GM12873 (cell line): ENCODE measurements around the gene RFX2.

Experiments used
- TF ChIP-seq, protein P1 (sequence below): IDR thresholded peaks from 2 replicates; pipeline ENCODE4 v1.5.1; 2012; ENCODE audit warnings: low read depth, mild to moderate bottlenecking, moderate library complexity, low read length, control low read depth; ENCODE audit not compliant: insufficient read depth; ENCODE audit errors: missing control alignments

Gene RFX2

DNA sequence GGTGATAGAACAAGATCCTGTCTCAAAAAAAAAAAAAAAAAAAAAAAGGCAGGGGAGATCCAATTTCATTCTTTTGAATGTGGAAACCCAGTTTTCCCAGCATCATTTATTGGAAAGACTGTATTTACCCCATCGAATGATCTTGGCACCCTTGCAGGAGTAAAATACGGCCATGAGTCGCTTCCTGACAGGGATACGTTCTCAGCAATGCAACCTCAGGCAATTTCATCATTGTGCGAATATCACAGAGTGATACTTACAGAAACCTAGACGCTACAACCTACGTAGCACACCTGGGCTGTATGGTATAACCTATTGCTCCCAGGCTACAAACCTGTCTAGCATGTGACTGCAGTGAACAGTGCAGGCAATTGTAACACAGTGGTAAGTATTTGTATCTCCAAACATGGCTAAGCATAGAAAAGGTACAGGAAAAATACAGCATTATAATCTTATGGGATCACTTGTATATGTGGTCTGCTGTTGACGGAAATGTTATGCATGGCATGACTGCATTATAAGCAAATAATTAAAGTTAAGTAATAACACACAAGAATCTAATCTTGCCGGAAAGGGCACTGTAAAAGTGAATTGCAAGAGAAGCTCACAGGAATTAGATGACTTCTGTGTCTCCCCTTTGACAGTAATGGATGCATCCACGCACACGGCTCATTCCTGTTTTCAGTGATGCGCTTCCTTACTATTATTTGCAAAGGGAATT lies 24.1 kb downstream of the RFX2 start:
- TF ChIP-seq, protein P1, sequence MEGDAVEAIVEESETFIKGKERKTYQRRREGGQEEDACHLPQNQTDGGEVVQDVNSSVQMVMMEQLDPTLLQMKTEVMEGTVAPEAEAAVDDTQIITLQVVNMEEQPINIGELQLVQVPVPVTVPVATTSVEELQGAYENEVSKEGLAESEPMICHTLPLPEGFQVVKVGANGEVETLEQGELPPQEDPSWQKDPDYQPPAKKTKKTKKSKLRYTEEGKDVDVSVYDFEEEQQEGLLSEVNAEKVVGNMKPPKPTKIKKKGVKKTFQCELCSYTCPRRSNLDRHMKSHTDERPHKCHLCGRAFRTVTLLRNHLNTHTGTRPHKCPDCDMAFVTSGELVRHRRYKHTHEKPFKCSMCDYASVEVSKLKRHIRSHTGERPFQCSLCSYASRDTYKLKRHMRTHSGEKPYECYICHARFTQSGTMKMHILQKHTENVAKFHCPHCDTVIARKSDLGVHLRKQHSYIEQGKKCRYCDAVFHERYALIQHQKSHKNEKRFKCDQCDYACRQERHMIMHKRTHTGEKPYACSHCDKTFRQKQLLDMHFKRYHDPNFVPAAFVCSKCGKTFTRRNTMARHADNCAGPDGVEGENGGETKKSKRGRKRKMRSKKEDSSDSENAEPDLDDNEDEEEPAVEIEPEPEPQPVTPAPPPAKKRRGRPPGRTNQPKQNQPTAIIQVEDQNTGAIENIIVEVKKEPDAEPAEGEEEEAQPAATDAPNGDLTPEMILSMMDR = no peak

DNA sequence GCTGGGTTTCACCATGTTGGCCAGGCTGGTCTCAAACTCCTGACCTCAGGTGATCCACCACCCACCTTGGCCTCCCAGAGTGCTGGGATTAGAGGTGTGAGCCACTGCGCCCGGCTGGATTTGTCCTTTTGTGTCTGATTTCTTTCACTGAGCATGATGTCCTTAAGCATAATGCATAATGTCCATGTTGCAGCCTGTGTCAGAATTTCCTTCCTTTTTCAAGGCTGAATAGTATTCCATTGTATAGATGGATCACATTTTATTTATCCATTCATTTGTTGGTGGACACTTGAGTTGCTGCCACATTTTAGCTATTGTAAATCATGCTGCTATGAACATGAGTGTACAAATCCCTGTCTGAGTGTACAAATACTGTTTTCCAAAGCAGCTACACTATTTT lies 25.5 kb downstream of the RFX2 start:
- TF ChIP-seq, protein P1 = no peak

DNA sequence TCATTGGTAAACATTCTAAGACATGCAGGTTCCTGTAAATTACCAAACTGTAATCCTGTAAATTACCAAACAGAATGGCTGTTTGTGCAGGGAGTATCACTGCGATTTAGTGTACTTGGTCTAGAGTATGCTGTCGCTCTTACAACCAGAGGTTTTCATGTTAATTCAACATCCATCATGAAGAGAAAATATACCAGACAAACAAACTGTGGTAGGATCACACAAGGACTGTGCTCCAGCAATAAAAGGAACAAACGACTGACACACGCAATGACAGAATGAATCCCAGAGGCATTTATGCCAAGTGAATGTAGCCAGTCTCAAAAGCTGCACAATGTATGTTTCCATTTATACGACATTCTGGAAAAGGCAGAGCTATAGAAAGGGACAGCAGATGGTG lies 31.2 kb downstream of the RFX2 start:
- TF ChIP-seq, protein P1 = no peak

DNA sequence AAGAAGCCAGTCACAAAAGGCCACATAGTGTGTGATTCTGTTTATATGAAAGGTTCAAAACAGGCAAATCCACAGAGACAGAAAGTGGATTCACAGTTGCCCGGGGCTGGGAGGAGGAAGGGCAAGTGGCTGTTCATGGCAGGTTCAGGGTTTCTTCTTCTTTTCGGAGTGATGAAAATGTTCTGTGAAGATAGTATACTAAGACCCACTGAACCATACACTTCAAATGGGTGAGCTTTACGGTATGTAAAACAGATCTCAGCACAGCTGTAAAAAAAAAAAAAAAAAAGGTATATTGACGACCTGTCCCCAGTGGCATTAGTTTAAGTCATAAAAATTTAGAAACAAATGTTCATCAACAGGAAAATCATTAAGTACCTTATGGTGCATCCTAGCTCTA lies 32.2 kb downstream of the RFX2 start:
- TF ChIP-seq, protein P1 = no peak

DNA sequence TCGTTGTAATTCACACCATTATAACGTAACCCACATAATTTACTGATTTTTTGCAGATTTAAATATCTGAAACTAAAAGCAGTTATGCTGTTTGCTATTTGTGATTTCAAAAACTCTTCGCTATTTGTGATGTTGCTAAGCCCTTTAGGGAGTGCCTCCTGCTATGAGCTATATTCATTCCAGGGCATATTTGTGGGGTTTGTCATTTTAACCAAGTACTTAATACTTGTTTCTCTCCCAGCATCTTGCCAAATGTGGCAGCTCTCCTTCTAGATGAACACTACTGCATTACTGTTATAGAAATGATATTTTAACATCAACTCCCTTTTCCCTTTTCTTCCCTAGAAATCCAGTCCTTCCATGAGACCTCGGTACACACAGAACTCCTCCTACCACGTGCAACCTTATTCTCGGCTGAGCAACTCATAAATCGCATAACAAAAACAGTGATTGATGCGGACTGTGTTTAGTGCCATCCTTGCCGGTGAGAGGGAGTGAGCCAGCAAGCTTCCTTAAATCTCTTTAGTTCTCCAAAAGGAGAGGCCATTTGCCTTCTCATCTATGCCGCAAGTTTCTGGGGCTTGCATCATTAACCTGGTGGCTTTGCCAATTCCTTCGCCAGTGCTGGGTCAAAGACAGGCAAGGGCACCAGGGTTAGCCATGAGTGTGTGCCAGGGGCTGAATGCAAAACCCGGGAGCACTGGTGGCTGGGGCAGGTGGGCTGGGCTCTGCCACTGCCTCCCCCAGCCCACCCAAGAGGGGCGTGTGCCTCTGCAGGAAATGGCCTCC lies 33.4 kb downstream of the RFX2 start:
- TF ChIP-seq, protein P1 = no peak

DNA sequence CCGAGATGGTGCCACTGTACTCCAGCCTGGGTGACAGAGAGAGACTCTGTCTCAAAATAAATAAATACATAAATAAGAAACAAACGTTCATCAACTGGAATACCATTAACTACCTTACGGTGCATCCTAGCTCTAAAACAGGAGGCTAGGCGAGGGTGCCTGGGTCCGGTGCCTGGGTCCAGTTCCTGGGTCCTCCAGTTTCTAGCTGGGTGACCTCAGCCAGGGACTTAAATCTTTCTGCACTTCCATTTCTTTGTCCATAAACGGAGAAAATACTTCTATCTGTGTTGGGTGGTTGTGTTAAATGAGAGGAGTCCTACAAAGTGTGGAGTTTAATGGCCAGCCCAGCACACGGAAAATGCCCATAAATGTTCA lies 34.0 kb downstream of the RFX2 start:
- TF ChIP-seq, protein P1 = no peak

DNA sequence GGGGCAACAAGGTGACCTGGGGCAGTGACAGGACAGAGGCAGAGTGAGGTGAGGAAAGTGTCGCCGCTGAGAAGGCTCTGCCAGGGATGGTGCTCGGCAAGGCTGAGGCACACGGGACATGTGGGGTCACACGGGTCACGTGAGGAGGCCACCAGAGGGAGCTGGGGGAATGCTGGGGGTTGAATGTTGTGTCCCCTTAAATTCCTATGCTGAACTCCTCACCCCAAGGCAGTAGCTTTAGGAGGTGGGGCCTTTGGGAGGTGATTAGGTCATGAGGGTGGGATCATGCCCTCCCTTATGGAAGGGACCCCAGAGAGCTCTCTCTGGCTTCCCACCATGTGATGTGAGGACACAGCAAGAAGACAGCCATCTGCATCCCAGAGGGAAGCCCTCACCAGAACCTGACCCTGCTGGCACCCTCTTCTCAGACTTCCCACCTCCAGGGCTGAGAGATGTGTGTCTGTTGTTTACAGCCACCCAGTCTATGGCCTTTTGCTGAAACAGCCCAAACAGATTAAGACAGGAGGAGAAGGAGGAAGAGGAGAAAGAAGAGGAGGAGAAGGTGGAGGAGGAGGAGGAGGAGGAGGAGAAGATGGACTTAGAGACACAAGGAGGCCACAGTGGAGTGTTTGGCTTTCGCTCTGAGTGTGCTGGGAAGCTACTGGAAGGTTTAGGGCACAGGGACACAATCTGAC lies 35.4 kb downstream of the RFX2 start:
- TF ChIP-seq, protein P1 = no peak
